Coronary artery (tissue), 2 donors: ENCODE results near the gene RPL15.

Source experiments
- DNase-seq: peaks from one replicate; pipeline ENCODE4 v3.0.0-alpha.2; 2017; ENCODE audit warnings: low spot score
- H3K27ac ChIP-seq, 2 donors: fragments of 200-600 bp; sonication (generic); one replicate each; pipeline ENCODE4 v1.5.1; 2016 to 2019
- H3K4me3 ChIP-seq: fragments of 200-600 bp; sonication (generic); 2 replicates; pipeline ENCODE4 v1.5.1; 2016; ENCODE audit warnings: mild to moderate bottlenecking, moderate library complexity
- TF ChIP-seq, protein P1 (sequence below): fragments of 200-600 bp; sonication (generic); IDR thresholded peaks from one replicate; pipeline ENCODE4 v1.5.1; 2019; ENCODE audit warnings: antibody characterized with exemption

RPL15 gene

DNA sequence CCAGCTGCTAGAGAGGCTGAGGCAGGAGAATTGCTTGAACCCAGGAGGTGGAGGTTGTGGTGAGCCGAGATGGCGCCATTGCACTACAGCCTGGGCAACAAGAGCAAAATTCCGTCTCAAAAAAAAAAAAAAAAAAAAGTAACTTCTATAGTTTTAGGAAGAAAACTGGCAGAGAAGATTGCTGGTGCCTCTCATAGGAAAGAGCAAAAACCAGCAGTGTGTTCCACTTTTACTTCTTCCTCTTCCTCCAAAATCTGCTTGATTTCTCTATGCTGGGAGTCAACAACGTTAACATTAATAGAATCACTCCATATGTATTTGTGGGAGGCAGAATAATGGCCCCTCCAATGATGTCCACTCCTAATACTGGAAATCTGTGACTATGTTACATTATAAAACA lies 15.6 kb downstream of the RPL15 start:
- Histone ChIP-seq H3K4me3 (no peak overlapping the region), H3K27ac (no peak overlapping the region)
- no peak for DNase-seq
- TF ChIP-seq, protein P1, sequence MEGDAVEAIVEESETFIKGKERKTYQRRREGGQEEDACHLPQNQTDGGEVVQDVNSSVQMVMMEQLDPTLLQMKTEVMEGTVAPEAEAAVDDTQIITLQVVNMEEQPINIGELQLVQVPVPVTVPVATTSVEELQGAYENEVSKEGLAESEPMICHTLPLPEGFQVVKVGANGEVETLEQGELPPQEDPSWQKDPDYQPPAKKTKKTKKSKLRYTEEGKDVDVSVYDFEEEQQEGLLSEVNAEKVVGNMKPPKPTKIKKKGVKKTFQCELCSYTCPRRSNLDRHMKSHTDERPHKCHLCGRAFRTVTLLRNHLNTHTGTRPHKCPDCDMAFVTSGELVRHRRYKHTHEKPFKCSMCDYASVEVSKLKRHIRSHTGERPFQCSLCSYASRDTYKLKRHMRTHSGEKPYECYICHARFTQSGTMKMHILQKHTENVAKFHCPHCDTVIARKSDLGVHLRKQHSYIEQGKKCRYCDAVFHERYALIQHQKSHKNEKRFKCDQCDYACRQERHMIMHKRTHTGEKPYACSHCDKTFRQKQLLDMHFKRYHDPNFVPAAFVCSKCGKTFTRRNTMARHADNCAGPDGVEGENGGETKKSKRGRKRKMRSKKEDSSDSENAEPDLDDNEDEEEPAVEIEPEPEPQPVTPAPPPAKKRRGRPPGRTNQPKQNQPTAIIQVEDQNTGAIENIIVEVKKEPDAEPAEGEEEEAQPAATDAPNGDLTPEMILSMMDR, result no peak

DNA sequence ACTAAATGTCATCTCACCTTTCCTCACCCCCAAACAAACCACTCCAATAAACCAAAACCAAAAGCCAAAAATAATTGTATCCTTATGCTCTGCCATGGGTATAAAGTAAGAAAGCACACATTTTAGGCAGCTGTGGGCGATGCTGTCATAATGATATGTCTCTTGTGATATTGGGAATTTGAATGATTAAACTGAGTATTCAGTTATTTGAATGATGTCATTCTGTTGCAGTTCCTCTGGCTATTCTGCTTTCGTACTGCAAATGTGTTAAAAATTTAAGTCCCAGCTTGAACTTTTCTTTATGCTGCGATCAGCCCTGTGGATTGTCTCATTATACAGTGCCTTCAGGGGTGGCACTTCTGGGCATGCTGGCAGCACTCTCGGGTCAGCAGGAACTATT lies 17.3 kb downstream of the RPL15 start:
- Histone ChIP-seq H3K4me3 (no peak overlapping the region), H3K27ac (no peak overlapping the region)
- DNase-seq, result no peak
- TF ChIP-seq, protein P1, result no peak

DNA sequence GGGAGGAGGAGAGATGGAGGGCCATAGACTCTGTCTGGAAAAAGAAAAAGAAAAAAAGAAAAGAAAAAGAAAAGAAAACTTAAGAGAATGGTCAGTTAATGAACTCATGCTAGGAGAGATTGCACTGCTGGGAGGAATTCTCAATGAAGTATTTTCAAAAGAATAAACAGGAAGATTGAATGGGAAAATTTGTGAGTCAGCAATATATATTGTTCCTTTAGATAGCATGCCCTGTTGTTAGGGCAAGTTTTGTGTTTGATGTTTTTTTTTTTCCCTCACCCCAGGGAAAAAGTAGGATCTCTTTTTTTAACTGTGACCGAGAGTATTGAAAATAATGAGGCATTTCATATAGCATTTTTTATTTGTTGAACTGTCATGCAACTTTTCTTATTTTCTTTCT lies 20.4 kb downstream of the RPL15 start:
- Histone ChIP-seq H3K4me3 (no peak overlapping the region), H3K27ac (no peak overlapping the region)
- no peak for DNase-seq
- TF ChIP-seq, protein P1, result no peak

DNA sequence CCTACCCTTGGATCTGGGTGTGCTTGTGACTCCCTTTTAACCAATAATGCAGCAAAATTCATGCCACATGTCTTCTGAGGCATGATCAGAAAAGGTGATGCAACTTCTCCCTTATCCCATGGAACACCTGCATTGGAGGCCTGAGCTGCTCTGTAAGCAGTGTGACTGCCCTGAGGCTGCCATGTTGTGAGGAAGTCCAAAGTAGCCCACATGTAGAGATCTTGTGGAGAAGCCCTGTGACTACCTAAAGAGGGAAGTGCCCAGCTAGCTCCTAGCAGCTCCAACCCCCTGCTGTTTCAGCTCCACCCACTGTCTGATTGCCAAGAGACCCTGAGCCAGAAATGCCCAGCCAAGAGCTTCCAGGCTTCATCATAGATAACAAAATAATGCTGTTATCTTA lies 21.8 kb downstream of the RPL15 start:
- no peak overlapping the region for H3K27ac ChIP-seq
- TF ChIP-seq, protein P1, result no peak
- DNase-seq, result no peak
- H3K4me3 ChIP-seq, result no peak overlapping the region

DNA sequence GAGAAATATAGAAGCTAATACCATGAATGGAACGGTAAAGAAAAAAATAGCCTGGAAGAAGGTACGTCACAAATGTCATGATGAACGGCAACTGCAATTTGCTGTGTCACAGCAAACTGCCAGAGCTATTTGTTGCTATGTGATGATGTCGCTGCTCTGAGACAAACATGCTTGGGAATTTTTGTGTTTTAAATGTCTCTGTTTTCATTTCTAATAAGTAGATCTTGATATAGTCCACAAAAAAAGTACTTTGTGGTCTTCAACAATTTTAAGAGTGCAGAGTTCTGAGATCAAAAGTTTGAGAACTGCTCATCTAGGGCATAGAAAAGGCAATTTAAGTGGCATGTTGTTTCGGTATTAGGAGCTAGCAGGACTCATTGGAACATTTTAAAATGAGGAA lies 23.8 kb downstream of the RPL15 start:
- Histone ChIP-seq H3K27ac (no peak overlapping the region), H3K4me3 (no peak overlapping the region)
- DNase-seq, result no peak
- TF ChIP-seq, protein P1, result no peak

DNA sequence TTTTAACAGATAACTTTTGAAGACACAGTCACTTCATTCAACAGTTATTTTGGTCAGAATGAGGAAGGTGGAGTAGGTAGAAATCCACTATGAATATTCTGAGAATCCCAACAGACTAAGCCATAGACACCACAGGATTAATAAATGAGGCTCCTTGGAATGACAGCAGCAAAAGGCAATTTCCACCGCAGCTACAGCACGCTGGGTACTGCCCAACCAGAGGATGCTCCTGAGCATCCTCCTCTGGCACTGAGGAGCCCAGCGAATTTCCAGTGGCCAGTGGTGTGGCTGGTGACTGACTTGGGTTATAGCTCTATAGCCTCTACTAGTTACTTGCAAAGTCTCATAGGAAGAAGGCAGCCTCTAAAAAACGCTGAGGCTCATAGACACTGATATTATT lies 24.5 kb downstream of the RPL15 start:
- TF ChIP-seq, protein P1, result no peak
- no peak for DNase-seq
- H3K4me3 ChIP-seq, result no peak overlapping the region
- H3K27ac ChIP-seq, result no peak overlapping the region

DNA sequence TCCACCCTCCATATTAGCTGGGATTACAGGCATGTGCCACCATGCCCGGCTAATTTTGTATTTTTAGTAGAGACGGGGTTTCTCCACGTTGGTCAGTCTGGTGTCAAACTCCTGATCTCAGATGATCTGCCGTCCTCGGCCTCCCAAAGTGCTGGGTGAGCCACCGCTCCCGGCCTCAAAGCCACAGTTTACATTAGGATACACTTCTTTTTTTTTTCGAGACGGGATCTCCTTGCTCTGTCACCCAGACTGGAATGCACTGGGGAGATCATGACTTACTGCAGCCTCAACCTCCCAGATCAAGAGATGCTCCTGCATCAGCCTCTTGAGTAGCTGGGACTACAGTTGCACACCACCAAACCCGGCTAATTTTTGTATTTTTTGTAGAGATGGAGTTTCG lies 25.6 kb downstream of the RPL15 start:
- H3K4me3 ChIP-seq, result no peak overlapping the region
- no peak for DNase-seq
- H3K27ac ChIP-seq, result no peak overlapping the region
- TF ChIP-seq, protein P1, result no peak
